Cardiac fibroblast (primary cell): ENCODE measurements around the gene ARHGAP29.

Experiments used
- DNase-seq, 2 donors: peaks; one replicate each; pipeline versions ENCODE4 v3.0.0 to v3.0.0-alpha.2; 2010; ENCODE audit warnings: low read depth in 2 of 2
- H3K4me3 ChIP-seq, 2 donors: replicated peaks in 1 of 2; 1 replicate in 1 of 2; 2 replicates in 1 of 2; pipeline ENCODE4 v1.5.1; 2011; ENCODE audit warnings: low read depth in 2 of 2, low read length in 2 of 2, mild to moderate bottlenecking in 2 of 2, moderate library complexity in 1 of 2
- CTCF ChIP-seq: IDR thresholded peaks from one replicate; pipeline ENCODE4 v1.5.1; 2011; ENCODE audit warnings: low read depth, mild to moderate bottlenecking, low read length, inconsistent platforms

ARHGAP29 gene

DNA sequence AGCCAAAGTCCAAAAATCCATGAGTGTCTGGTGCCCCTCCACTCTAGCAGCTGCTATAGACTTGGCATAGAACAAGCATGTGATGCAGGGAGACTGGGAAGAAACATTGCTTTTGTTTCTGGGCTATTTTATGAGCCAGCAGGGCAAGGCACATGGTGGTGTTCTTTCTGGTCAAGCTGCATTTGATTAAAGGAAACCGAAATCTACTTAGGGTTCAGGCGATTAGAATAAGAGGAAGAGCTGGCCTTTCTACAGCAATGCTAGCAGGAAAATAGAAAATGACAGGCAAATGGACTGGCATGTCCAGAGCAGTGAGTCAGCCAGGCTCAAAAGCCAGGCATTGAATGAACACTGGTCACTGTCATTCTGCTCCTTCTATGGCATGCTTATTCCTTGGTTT lies 28.5 kb upstream of the ARHGAP29 start:
- H3K4me3 ChIP-seq: no peak overlapping the region
- no peak for TF ChIP-seq CTCF
- no peak for DNase-seq

DNA sequence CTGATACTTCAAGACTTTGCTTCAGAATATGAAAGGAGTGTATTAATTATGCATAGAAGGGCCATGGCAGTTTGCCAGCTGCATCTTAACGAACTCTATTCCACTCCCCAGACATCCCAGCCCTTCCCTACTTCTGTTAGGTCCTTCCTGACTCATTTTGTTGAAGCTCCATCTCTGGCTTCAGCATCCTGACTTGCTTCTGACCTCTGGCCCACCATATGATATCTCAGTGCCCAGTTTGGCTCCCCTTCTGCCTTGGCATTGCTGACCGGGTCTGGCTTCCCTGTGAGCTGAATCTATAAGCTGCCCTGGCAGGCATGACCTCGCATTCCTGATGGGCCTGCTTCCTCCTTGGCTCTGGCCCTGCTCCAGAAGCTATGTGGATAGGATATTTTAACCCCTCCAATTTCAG lies 27.6 kb upstream of the ARHGAP29 start:
- no peak overlapping the region for H3K4me3 ChIP-seq
- DNase-seq: peak in 1 of 2 donors; percentile 39
- TF ChIP-seq CTCF: no peak

DNA sequence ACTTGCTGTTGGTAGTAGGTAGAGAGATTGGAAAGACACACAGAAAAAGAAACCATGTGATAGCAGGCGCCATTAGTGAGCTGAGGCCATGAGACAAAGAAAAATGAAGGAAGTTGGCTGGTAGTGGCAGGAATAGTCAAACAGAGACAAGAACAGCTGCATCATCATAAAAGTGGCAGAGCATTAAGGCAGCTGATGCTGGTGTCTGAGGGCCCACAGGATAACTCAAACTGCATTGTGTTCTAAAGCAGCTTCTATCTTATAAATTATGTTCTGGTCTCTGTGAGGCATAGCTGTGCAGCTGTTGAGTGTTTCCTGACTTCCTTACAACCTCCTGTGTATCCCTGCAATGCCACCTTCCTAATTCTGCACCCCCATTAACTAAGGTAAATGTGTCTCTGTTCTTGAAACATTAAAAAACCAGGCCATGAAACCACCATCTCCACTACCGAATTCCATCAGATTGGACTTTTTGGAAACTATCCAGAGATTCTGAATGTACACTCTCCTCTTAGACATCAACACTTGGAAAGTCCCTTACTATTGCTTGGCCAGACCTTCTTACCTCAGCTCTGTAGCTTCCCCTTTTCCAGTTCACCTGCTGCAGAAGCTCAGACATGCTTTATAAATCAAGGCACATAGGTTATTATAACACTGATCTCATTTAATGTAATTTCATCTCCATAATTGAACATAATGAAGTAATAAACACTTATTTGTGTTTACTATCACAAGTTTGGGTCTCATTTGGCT lies 23.4 kb upstream of the ARHGAP29 start:
- no peak for TF ChIP-seq CTCF
- H3K4me3 ChIP-seq: no peak overlapping the region
- DNase-seq: no peak

DNA sequence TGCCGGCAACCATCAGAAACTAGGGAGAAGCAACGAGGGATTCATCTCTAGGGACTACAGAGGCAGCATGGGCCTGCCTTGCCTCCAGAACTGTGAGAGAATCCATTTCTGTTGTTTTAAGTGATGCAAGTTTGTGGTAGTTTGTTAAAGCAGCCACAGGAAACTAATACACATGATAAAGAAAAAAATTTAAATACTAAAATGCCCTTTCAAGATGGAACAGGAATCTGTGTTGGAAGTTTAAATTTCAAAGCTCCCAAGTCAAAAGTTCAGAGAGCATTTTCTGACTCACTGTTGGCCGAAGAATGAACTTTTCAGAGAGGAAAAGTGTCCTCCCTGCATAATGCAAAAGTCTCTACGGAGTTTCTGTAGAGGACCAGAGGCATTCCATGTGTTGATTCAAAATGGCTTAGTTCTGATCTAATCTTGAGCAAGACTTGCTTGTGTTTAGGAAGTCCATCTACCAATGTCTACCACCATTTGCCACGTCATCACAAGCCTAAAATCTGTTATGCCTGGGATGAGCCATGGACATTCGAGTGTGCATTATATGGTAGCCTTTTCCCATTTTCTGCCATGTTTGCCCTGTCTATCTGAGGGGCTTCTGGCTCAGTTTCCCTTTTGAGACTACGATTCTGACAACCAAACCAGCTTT lies 22.4 kb upstream of the ARHGAP29 start:
- TF ChIP-seq CTCF: no peak
- peak; percentile 74 to 91 for DNase-seq
- H3K4me3 ChIP-seq: no peak overlapping the region

DNA sequence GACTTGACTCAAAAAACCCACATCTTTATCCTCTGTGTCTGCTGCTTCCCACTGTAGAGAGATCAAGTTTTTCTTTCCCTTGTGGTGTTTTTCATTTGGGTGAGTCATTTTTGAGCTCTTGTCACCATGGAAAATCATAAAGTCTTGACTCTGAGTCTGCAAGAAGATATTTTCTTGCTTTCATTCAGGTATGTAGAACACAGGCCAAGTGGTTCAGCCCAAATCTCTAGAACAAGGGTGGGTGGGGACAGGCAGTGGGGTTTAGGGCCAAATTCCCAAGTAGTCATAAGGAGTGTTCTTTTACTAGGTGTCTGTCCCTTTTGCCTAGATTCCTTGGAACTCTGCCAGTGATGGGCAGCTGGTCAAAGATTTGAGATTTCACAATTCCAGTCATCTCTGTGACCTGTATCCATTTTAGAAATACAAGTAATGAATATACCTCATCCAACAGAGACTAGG lies 21.5 kb upstream of the ARHGAP29 start:
- TF ChIP-seq CTCF: no peak
- H3K4me3 ChIP-seq: no peak overlapping the region
- peak; percentile 92 to 98 for DNase-seq

GRCh38 chr1:94257444-94257843 lies 20.1 kb upstream of the ARHGAP29 start:
- no peak overlapping the region for H3K4me3 ChIP-seq
- no peak for DNase-seq
- no peak for TF ChIP-seq CTCF
